Erythroblast (primary cell): Measurements from ENCODE around the gene CCDC18.
"Not testable (repeated sequence)": the region's sequence is repeated elsewhere in the genome, so short reads cannot be mapped to it uniquely, and the experiment has no call there.

Experiments used
- GATA1 ChIP-seq: IDR thresholded peaks from 2 replicates; pipeline ENCODE4 v1.6.1; 2011; ENCODE audit warnings: low read depth, mild to moderate bottlenecking, control low read depth, low read length, moderate library complexity
- POLR2A ChIP-seq: IDR thresholded peaks from 2 replicates; pipeline ENCODE4 v1.6.1; 2011; ENCODE audit warnings: mild to moderate bottlenecking, low read length

DNA sequence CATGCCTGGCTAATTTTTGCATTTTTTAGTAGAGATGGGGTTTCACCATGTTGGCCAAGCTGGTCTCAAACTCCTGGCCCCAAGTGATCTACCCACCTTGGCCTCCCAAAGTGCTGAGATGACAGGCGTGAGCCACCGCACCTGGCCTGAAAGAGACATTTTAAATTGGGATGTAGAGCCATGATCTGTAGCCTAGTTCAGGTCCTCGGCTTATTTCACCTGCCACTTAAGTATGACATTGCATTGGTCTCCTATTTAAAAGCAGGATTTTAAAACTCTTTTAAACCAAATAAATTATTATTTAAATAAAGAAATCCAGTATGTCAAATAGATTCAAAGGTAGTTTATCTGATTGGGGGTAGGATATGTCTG lies 94.7 kb downstream of the CCDC18 start:
- TF ChIP-seq POLR2A, GATA1: not testable (repeated sequence)
